ENCODE measurements around the gene SMIM32.

DNA sequence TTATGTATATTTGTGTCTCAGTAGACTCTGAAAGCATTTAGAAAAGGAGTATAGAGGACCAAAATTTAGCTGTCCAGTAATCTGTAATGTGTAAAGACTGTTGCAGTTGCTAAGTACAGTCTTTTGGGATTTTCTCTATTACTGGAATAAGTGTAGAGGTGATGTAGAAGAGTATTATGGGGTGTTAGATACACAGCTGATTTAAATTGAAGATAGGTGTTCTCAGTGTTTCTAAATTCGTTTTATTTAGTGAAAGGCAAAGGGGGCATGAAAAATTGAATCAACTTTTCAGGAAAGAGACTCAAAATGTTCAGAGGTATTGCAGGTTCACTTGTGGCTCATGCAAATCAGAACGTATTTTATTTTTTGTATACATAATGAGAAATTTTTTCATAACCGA, 46.8 kb downstream of the SMIM32 start:
- TF ChIP-seq EZH2phosphoT487 (IDR thresholded peaks at IDR 0.05; ENCODE audit: borderline replicate concordance), result no peak
- TF ChIP-seq, protein P1, sequence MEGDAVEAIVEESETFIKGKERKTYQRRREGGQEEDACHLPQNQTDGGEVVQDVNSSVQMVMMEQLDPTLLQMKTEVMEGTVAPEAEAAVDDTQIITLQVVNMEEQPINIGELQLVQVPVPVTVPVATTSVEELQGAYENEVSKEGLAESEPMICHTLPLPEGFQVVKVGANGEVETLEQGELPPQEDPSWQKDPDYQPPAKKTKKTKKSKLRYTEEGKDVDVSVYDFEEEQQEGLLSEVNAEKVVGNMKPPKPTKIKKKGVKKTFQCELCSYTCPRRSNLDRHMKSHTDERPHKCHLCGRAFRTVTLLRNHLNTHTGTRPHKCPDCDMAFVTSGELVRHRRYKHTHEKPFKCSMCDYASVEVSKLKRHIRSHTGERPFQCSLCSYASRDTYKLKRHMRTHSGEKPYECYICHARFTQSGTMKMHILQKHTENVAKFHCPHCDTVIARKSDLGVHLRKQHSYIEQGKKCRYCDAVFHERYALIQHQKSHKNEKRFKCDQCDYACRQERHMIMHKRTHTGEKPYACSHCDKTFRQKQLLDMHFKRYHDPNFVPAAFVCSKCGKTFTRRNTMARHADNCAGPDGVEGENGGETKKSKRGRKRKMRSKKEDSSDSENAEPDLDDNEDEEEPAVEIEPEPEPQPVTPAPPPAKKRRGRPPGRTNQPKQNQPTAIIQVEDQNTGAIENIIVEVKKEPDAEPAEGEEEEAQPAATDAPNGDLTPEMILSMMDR (conservative IDR thresholded peaks at IDR 0.05; ENCODE audit: low read length), result no peak

Data from Loucy (cell line).